ENCODE measurements around the gene PRTN3. TPM values are rescaled to one million over a fixed set of nuclear protein-coding genes. Genes with fewer than 3 reads are reported as not detected.
"Not testable (repeated sequence)": the region's sequence is repeated elsewhere in the genome, so short reads cannot be mapped to it uniquely, and the experiment has no call there.

Gene PRTN3
- total RNA-seq, 1 donor = not detected

- H4K20me1 ChIP-seq (ENCODE audit: insufficient read depth, low read length) = no peaks in the 10 kb centered on the region
- H3K36me3 ChIP-seq (ENCODE audit: insufficient read depth, low read length) = no peaks in the 10 kb centered on the region
- TF ChIP-seq CTCF (IDR thresholded peaks at IDR 0.05; ENCODE audit: extremely low read depth, low read depth, low read length) = no peak
- H3K27me3 ChIP-seq (ENCODE audit: insufficient read depth, low read length) = peaks cover 4% of the 10 kb centered on the region
- H3K9me3 ChIP-seq (ENCODE audit: low read depth, low read length) = no peaks in the 10 kb centered on the region
- DNase-seq (ENCODE audit: insufficient read length, low spot score, missing footprints) = no peak
- no peak overlapping the region for H3K4me2 ChIP-seq (ENCODE audit: insufficient read depth, low read length)
- no peak overlapping the region for H3K27ac ChIP-seq (ENCODE audit: low read depth, low read length)
- H3K4me3 ChIP-seq (ENCODE audit: insufficient read depth, low read length) = no peak overlapping the region
- no peaks in the 10 kb centered on the region for H3K79me2 ChIP-seq (ENCODE audit: insufficient read depth, low read length)
- no peaks in the 10 kb centered on the region for H3K4me1 ChIP-seq (ENCODE audit: insufficient read depth, low read length)
- H2AFZ ChIP-seq (ENCODE audit: low read length) = no peak overlapping the region
Observed at GRCh38 chr19:853014-853585, 12.3 kb downstream of the PRTN3 start.

GRCh38 chr19:853614-854220 lies 12.9 kb downstream of the PRTN3 start:
- H3K4me2 ChIP-seq (ENCODE audit: insufficient read depth, low read length); DNase-seq (ENCODE audit: insufficient read length, low spot score, missing footprints); H3K9me3 ChIP-seq (ENCODE audit: low read depth, low read length); H3K27ac ChIP-seq (ENCODE audit: low read depth, low read length); H3K4me3 ChIP-seq (ENCODE audit: insufficient read depth, low read length); H3K27me3 ChIP-seq (ENCODE audit: insufficient read depth, low read length); H4K20me1 ChIP-seq (ENCODE audit: insufficient read depth, low read length); H3K4me1 ChIP-seq (ENCODE audit: insufficient read depth, low read length); H3K36me3 ChIP-seq (ENCODE audit: insufficient read depth, low read length); H2AFZ ChIP-seq (ENCODE audit: low read length); H3K79me2 ChIP-seq (ENCODE audit: insufficient read depth, low read length): not testable (repeated sequence)

GRCh38 chr19:854549-854948 lies 13.8 kb downstream of the PRTN3 start:
- Histone ChIP-seq H2AFZ (ENCODE audit: low read length) (no peak overlapping the region), H3K79me2 (ENCODE audit: insufficient read depth, low read length) (no peaks in the 10 kb centered on the region), H3K36me3 (ENCODE audit: insufficient read depth, low read length) (no peaks in the 10 kb centered on the region), H3K4me2 (ENCODE audit: insufficient read depth, low read length) (no peak overlapping the region), H3K9me3 (ENCODE audit: low read depth, low read length) (no peaks in the 10 kb centered on the region), H3K4me1 (ENCODE audit: insufficient read depth, low read length) (no peaks in the 10 kb centered on the region), H3K27ac (ENCODE audit: low read depth, low read length) (no peak overlapping the region), H3K27me3 (ENCODE audit: insufficient read depth, low read length) (peaks cover 1% of the 10 kb centered on the region), H4K20me1 (ENCODE audit: insufficient read depth, low read length) (no peaks in the 10 kb centered on the region), H3K4me3 (ENCODE audit: insufficient read depth, low read length) (no peak overlapping the region)
- DNase-seq (ENCODE audit: insufficient read length, low spot score, missing footprints) = no peak
- TF ChIP-seq CTCF (IDR thresholded peaks at IDR 0.05; ENCODE audit: extremely low read depth, low read depth, low read length) = no peak

GRCh38 chr19:855142-855541 lies 14.3 kb downstream of the PRTN3 start:
- H2AFZ ChIP-seq (ENCODE audit: low read length) = no peak overlapping the region
- no peak for TF ChIP-seq CTCF (IDR thresholded peaks at IDR 0.05; ENCODE audit: extremely low read depth, low read depth, low read length)

More at GRCh38 chr19:855142-855541, 14.3 kb downstream of the PRTN3 start:
- no peaks in the 10 kb centered on the region for H4K20me1 ChIP-seq (ENCODE audit: insufficient read depth, low read length)
- no peaks in the 10 kb centered on the region for H3K9me3 ChIP-seq (ENCODE audit: low read depth, low read length)
- H3K79me2 ChIP-seq (ENCODE audit: insufficient read depth, low read length) = no peaks in the 10 kb centered on the region
- H3K27ac ChIP-seq (ENCODE audit: low read depth, low read length) = no peak overlapping the region
- no peak for DNase-seq (ENCODE audit: insufficient read length, low spot score, missing footprints)
- peaks cover 7% of the 10 kb centered on the region for H3K27me3 ChIP-seq (ENCODE audit: insufficient read depth, low read length)
- H3K4me2 ChIP-seq (ENCODE audit: insufficient read depth, low read length) = no peak overlapping the region
- no peaks in the 10 kb centered on the region for H3K36me3 ChIP-seq (ENCODE audit: insufficient read depth, low read length)
- H3K4me3 ChIP-seq (ENCODE audit: insufficient read depth, low read length) = no peak overlapping the region
- H3K4me1 ChIP-seq (ENCODE audit: insufficient read depth, low read length) = peaks cover 3% of the 10 kb centered on the region
